Ovary (tissue), 3 donors: ENCODE results near the gene PLCB2.

Experiments used
- CTCF ChIP-seq, 3 donors: fragments of 450-650 bp in 2 of 3; fragments of 200-600 bp in 1 of 3; IDR thresholded peaks; one replicate each; pipeline versions ENCODE4 v1.5.1 to v1.8.0; 2016 to 2022; ENCODE audit warnings: antibody characterized with exemption in 3 of 3, mild to moderate bottlenecking in 1 of 3
- POLR2A ChIP-seq: fragments of 450-650 bp; IDR thresholded peaks from one replicate; pipeline ENCODE4 v1.6.1; 2017; ENCODE audit warnings: antibody characterized with exemption, mild to moderate bottlenecking, moderate library complexity
- donor health status: DM: no; HTN: no; CAD: no.

DNA sequence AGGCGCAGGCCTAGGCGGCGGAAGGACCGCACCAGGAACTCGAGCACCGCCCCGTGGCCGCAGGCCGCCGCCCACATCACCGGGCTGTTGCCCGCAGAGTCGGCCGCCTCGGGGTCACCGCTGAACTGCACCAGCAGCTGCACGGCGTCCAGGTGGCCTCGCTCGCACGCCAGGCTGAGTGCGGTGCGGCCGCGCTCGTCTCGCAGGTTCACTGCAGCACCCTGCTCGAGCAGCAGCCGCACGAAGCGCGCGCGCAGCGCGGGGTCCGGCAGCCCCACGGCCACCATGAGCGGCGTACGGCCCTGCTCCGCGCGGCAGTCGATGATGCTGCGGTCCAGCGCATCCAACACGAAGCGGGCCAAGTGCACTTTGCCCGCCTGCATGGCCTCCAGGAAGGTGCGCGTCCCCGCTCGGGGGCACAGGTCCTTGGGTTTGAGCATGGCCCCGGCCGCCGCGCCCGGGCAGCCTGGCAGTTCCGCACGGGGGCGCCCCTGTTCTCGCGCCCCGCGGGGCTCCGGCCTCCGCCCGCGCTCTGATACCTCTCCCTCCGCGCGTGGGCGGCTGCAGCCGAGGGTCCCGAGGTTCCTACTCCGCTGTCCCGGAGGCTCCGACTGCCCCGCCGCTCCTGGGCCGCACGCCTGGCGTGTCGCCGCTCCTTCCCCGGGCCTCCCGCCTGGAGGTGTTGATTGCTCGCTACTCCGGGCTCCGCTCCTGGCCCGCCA lies 25.4 kb downstream of the PLCB2 start:
- TF ChIP-seq CTCF (IDR thresholded peaks at IDR 0.05) (no peak), POLR2A (no peak)
